IPS-NIHi11 (cell line): ENCODE data around the gene MKKS.
"Not testable (repeated sequence)": the region's sequence is repeated elsewhere in the genome, so short reads cannot be mapped to it uniquely, and the experiment has no call there.

ENCODE experiments used
- DNase-seq: peaks from one replicate; pipeline ENCODE4 v3.0.0; 2012; ENCODE audit warnings: mixed read lengths, low spot score

The MKKS gene

GRCh38 chr20:10412591-10413408 is 21.2 kb downstream of the MKKS start:
- DNase-seq, result no peak

GRCh38 chr20:10411673-10412072 is 22.3 kb downstream of the MKKS start:
- no peak for DNase-seq

- no peak for DNase-seq
These were observed 25.8 kb downstream of the MKKS start for GRCh38 chr20:10408108-10408813.

GRCh38 chr20:10404959-10405530 is 29.0 kb downstream of the MKKS start:
- no peak for DNase-seq

- no peak for DNase-seq
These were observed 29.9 kb downstream of the MKKS start for GRCh38 chr20:10404023-10404628.

GRCh38 chr20:10402938-10403608 is 30.9 kb downstream of the MKKS start:
- DNase-seq, result no peak

GRCh38 chr20:10398834-10399369 is 35.1 kb downstream of the MKKS start:
- no peak for DNase-seq

DNA sequence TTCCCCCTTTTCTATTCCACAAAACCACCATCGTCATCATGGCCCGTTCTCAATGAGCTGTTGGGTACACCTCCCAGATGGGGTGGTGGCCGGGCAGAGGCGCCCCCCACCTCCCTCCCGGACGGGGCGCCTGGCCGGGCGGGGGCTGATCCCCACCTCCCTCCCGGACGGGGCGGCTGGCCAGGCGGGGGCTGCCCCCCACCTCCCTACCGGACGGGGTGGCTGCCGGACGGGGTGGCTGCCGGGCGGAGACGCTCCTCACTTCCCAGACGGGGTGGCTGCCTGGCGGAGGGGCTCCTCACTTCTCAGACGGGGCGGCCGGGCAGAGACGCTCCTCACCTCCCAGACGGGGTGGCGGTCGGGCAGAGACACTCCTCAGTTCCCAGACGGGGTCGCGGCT is 39.3 kb downstream of the MKKS start:
- not testable (repeated sequence) for DNase-seq

DNA sequence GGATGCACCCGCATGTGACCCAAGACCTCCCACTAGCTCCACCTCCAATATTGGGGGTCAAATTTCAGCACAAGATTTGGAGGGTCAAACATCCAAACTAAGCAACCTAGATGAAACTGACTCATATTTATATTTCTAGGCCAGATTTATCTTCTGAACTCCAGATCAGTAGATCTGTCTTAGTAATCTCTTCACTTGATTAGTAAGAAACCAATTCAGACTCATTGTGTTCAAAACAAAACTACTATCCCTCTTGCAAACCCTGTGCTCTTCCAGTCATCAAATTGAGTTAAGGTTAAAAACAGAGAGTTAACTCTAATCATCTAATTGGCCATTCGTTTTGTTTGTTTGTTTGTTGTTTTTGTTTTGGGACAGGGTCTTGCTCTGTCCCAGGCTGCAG is 43.3 kb downstream of the MKKS start:
- DNase-seq, result no peak

- no peak for DNase-seq
These were observed 45.4 kb downstream of the MKKS start for GRCh38 chr20:10388597-10388996.

DNA sequence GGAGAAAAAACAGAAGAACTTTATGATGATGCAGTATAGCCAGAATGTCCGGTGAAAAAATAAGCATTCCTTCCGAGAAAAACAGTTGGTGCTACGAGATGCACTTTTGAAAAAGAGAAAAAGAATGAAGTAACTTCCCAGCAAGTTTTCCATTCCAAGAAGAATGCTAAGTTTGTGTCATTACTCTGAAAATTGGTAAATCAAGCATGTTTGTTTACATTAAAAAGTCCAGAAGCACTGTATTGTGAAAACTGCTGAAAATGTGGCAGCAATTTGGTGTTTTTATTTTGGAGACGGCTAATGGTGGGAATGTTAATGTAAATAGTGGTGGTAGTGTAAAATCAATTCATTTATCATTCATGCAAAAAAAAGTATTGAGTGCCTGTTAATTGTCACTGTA is 46.3 kb downstream of the MKKS start:
- DNase-seq, result no peak

- no peak for DNase-seq
These were observed 48.0 kb downstream of the MKKS start for GRCh38 chr20:10385850-10386544.

DNA sequence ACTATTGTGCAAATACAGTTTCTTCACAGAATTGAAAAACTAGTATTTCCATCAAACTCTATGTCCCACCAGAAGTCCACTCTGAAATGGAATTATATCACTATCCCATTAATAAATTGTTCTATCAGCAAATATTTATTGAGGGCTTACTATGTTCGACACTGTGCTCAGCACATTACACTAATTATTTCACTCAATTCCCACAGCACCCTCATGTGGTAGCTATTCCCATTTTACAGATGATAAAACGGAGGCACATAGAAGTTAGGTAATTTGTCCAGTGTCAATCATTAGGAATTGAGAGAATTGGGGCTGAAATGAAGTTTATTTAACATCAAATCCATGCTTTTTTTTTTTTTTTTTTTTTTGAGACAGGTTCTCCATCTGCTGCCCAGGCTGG is 52.5 kb downstream of the MKKS start:
- no peak for DNase-seq

- DNase-seq, result no peak
These were observed 54.3 kb downstream of the MKKS start for GRCh38 chr20:10379761-10380160.

DNA sequence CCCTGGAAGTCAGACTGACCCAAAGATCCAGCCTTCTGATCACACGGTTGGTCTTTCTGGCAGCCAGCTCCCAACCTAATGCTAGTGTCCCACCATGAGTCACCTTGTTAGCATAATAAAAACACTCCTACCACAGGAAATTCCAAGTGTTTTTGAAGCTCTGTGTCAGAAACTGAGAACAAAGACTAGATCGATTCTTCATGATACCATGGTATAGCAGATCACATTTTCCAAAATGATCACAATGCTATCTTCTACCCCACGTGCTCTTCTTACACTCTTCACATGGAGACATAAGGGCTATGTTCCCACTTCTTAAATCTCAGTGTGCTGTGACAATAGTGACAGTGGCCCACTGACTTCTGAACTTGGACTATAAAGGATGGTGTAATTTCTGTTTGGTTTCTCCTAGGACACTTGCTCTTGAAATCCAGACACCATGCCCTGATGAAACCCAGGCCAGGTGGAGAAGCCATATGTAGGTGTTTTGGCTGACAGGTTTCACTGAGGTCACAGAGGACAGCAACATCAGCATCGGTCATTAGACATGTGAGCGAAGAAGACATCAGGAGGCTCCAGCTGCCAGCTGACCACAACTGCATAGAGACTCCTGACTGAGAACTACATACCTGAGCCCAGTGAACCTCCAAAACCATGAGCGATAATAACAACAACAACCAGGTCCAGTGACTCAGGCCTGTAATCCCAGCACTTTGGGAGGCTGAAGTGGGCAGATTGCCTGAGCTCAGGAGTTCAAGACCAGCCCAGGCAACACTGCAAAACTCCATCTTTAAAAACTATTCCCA is 57.5 kb downstream of the MKKS start:
- no peak for DNase-seq

GRCh38 chr20:10375191-10375590 is 58.8 kb downstream of the MKKS start:
- no peak for DNase-seq

DNA sequence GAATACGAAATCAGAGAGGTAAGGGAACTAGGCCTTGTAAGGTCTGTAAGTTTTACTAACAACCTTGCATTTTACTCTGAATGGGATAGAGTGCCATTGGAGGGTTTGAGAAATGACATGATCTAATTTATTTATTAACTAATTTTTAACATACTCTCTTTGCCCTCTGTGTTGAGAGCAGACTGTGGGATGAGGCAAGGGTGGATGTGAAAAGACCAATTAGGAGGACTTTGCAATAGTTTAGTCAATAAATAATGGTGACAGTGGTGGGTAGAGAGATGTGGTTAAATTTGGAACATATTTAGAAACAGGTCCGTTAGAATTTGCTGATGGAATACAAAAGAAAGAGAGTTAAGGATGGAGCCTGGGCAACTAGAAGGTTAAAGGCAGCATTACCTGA is 60.0 kb downstream of the MKKS start:
- no peak for DNase-seq

DNA sequence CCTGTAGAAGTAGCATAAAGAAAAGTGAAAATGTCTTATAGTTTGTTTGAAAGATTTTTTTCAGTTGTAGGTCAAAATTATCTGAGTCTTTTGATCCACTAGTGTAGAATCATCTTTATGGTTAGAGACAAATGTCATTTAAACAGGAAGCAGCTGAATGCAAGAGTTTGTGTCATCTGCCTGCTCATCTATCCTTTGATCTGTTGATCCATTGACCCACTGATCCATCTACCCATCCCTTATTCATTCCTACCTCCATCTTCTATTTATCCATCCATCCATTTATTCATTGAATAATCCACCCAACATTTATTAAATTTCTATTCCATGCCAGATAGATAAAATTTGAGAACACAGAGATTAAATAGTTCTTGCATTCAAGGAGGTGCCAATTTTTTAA is 62.6 kb downstream of the MKKS start:
- DNase-seq, result no peak

DNA sequence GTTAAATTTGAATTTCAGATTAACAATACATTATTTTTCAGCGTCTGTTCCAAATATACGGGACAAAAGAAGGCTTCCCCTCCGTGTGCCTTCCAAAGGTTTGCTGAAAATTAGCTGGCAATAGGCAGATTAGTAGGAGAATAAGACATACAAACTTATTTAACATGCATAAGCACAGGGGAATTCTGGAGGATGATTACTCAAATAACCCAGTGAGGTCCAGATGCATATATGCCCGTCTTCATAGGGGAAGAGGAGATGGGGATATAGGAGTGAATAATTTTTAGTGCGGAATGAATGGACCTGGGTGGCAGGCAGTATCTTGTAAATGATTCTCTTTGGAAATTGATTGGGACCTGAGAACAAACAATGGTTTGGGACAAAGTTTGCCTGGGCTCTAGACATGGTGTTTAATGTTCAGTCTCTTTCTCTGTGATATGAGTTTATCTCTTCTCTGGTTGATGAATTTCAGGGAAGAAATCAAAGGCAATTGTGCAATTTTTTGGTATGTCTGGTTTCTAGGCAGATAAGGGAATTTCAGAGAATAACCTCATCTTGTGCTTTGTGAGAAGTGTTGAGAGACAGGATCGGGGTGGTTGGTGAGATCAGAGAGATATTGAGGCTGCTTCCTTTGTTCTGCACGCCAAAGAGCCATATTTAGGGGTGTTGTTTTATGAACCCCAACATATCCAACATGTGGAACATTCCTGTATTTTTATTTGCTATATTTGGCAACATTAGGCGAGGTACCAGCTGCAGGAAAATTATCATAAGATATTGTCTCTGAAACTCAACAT is 63.7 kb downstream of the MKKS start:
- DNase-seq, result no peak

- DNase-seq, result no peak
These were observed 64.3 kb downstream of the MKKS start for GRCh38 chr20:10369723-10370090.
